ENCODE measurements around the gene FREY1. TPM values are rescaled to one million over a fixed set of nuclear protein-coding genes. Genes with fewer than 3 reads are reported as not detected.

Gene FREY1, protein sequence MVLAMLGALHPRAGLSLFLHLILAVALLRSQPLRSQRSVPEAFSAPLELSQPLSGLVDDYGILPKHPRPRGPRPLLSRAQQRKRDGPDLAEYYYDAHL
- not detected for total RNA-seq (ENCODE audit: insufficient read depth, low replicate concordance)

DNA sequence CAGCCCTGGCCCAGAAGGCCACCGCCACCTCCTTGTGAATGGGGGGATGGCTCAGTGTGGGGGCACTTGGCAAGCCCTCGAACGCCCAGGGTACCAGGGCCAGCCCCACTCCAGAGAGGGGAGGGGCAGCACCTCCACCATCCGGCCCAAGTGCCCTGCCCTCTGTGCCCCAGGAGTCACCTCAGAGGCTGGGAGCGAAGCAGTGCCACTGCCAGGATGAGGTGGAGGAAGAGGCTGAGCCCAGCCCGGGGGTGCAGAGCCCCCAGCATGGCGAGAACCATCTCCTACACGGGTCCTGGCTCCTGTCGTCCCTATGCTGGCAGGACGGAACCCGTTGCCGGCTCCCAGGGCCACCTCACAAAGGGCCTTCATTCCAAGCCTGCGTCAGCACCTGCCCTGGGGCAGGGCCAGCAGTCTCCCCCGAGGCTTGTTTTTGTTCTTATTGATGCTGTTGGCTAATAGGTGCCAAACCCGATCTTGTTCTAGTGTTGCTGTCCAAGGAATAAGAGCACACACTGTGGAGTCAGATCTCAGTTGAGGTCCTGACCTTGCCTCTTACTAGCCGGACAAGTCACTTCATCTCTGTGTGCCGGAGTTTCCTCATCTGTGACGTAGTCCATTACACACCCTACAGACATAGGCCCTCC, at the start of gene FREY1:
FREY1 (minus strand) TSS at position 307 of the 647 bp plus-strand sequence; CDS start at position 281, 26 bp downstream.
- DNase-seq (ENCODE audit: low spot score), result no peak

DNA sequence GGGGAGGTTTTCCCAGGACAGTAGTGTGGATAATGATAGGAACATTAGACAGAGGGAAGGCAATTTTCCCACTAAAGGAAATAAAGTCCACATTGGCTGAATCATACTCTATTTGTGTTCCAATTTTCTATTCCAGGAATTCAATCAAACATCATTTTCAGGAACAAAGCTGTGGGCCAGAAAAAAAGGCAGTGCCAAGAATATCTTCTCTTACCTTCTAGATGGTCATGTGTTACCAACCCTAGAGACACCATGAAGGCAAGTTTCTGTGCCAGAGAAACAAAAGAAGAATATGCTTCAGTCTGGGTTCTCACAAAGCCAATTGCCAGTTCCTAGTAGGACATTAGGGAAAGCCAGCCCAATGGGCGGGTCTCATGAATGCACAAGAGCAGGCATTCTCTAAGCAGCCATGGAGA, 42.9 kb upstream of the FREY1 start:
- no peak for DNase-seq (ENCODE audit: low spot score)

DNA sequence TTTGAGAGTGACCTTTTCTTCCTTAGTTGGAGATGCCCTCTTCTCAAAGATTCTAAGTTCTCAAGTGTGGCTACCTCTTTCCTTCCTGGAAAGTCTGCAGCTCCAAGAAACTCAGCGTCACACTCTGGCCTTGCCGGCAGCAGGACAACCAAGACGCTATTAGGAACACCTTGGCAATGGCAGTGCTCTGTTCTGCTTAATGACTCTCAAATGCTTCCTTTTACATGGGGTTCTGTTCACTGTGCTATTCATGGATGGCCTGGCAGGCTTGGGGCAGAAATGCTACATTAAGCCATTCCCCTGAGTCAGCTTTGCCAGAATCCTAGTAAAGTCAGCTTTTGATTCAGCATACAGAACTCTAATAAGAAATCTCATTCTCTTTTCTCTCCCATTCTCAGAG, 41.3 kb upstream of the FREY1 start:
- DNase-seq (ENCODE audit: low spot score), result peak; percentile 60

DNA sequence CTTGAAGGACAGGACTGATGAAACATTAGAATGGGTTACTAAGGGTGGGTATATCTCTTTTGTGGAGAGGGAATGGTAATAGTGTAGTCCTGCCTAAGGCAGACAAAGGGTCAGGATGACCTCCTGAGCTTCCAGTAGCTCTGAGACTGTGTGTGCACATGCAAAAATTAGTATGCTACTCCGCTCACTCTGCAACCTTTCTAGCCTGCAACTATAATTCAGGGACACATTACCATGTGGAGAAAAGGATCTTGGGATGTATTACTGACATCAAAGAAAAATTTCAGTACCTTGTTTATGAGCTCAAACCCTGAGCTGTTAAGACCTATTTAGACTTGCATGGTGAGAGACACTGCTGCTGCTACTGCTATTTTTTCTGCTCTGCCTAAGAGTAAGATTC, 40.8 kb upstream of the FREY1 start:
- DNase-seq (ENCODE audit: low spot score), result no peak

DNA sequence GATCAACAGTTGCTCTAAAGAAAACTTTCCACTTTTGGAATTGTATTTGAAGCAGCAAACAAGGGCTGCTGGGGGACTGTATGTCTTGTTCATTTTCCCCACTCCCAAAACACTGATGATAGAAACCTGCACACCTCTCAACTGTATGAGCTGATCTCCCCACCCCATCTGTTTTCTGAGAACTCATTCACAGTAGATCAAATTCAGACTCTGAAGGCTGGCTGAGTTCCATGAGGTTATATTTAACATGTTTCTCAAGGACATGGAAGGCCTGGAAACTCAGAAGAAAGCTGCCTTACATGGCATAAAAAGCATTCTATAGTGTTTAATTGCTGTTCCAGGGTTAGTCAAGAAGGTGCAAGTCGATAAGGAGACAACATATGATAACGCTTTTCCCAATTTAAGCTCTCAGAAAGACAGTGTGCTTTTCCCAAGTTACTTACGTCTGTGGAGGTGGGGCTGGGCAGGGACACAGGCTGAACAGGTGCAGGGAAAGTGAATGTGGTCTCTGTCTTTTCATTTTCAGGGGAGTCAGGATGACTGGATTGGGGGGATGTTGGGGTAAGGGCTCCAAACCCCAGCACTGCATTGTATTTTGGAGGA, 38.4 kb upstream of the FREY1 start:
- no peak for DNase-seq (ENCODE audit: low spot score)

DNA sequence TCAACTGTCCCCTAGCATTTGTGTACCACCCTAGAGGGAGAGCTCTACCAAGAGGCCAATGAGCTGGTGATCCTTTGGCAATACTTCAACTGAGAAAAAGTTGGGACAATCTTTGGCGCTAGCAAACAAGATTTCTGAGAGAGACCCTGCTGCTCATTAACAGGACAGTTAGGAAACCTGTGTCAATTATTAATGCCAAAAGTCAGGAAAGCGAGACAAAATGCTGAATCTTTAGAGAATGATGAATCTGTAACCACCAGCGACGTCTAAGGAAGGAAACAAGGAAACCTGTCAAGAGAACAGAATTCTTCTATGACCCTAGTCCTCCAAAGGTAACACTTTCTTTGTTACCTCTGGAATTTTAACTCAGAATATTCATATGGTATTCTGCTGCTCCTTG, 35.3 kb upstream of the FREY1 start:
- no peak for DNase-seq (ENCODE audit: low spot score)

DNA sequence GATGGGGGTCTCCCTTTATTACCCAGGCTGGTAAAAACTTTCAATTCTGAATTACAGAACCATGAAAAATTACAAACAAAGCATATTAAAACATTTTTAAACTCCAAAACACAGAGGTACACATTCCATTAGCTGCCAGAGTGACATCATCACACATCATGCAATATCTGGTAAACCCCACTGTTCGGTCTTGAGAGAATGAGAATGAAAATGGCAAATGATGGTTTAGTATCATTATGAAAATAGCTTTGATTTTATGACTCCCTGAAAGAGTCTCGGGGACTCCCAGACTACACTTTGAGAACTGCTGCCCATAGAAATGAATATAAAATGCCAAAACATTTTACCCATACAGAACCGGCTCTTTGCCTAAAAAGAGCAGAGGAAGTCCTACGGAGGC, 34.2 kb upstream of the FREY1 start:
- no peak for DNase-seq (ENCODE audit: low spot score)

DNA sequence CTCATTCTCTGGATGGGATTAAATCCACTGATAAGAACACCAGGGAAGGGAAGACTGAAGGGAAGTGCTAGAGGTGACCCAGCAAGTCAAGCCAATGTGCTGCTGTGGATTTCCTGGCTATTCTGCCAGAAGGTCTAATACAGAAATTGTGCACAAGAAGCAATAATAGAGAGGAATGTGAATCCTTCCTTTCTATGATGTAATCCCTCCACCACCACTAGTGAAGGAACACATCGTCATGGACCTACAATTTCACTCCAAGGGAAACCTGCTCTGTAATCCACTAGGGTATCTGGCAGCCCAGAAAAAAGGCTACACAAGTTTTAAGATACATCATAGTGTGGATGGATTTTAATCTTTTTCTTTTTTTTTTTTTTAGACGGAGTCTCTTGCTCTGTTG, 32.8 kb upstream of the FREY1 start:
- DNase-seq (ENCODE audit: low spot score), result no peak

DNA sequence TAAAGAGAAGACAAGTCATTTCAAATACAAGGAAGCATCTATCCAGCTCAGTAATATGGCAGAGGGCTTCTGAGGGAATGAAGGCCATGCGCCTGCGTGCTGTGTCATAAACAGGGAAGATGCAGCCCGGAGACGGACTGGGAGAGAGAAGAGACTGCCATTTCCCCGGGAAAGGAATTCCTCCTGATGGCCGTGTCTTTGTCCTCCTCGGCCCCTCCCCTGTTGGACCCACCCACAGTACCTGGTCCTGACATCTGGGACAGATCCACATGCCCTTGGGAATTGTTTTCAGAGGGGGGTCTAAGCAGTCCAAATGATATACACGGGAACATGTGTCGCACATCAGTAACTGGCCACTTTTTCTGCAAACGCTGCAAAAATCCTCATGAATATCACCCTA, 30.8 kb upstream of the FREY1 start:
- DNase-seq (ENCODE audit: low spot score), result no peak

DNA sequence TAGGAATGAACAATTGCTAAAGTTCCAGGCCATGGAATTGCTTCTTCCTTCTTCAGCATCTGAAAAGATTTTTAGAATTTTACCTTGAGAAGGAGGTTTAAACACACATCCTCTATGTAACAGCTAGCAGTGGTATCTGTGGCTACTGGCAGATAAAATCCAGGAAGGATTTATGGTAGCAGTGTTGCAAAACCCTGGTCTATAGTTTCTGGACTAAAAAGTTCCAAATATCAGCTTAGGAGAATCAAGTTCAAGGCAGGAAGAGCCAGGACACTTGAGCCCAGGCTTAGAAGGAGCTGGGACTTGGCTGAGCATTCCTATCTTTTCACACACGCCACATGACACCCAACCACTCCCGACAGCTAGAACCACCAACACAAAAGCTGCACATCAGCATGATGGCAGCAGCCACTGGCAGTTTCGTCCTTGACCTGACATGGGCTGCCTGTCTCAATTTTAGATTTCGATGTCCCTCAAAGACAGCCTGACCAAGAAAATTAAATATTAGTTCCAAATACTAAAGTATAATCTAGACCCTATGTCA, 29.5 kb upstream of the FREY1 start:
- DNase-seq (ENCODE audit: low spot score), result peak; percentile 89

DNA sequence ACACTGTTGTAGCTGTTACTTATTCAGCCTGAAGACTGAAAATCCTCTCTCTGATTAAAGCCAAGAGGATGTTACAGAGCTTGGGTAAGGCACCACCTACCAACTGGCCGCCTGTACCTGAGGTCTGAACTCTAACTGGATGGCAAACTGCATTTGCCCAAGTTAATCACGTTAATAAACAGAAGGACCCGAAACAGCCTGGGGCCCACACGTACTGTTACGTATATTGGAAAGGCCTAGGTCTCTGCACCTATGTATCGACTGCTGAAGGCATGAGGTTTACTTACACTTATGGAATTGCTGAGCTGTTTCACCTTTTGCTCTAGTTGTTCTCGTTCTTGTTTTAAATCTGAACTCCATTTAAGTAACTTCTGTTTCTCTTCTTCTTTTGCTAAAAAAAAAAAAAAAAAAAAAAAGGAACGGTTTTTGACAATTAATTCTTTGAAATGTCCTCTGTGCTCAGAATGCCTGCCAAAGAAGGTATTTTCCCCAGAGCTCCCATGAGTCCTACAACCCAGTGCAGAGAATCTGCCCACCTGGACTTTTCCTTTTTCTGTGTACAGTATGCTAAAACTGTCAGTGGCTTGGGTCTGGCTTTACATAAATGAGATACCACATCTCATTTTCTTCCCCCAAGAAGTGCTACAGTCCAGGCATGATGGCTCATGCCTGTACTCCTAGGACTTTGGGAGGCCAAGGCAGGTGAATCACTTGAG, 28.4 kb upstream of the FREY1 start:
- DNase-seq (ENCODE audit: low spot score), result no peak

DNA sequence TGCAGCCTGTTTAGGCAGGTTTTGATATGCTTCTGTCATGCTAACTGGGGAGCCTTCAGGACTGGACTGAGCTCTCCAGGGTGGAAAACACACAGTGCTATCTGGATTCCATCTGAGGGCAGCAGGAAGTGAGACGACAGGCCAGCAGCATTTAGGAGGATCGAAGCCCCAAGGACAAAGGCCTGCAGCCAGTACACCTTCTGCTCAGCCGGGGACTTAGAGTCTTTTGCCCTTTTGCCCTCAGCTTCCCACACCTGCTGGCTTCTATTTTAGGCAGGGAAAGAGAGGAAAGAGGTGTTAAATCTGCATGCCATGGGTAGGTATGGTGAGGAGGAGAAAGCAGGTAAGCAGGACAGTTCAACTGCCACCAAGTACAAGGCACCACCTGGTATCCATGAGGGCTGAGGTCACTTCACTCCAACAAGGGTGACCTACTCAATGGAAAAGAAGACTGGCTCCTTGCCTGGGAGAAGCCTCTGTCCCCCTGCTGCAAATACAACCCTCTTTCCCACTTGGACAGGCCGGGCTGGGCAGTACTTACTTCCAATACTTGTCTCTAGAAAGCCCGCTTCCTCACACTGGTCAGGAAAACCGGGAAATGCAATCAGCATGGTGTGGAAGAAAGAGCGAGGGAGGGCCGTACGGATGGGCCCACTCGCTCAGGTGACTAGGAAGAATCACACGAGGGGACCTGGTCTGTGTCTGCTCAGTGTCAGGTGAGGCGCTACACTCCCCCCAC, 27.7 kb upstream of the FREY1 start:
- DNase-seq (ENCODE audit: low spot score), result peak; percentile 45

DNA sequence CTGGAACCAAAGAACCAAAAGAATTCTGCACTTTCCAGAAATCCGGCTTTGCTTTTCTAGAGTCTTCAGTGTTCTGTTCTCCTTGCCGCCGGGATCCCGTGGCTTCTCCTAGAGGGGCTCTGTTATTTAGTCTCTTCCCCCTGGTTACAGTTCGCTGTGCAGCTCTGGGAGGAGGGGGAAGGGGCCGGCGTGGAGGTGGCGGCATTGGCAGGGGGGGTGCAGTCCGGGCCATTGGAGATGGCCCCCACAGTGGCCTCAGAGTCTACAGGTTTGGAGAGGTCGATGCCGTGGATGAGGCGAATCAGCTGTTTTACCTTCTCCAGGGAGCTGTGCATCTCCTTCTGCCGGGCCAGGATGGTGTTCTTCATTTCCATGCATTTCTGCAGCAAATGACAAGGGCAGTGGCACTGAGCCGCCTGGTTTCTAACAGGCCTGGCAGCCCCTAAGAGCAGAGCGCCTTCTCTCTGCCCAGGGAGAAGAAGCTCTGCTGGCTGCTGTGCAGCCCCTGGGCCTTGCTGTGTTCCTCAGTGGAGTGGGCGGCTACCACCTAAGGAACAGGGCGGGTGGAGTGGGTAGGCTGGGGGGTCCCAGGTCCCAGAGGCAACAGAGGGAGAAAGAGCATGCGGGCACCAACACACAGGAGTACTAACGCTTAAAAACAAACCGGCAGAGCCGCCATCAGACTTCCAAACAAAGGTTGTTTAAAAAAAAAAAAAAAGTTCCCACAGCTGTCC, 26.9 kb upstream of the FREY1 start:
- DNase-seq (ENCODE audit: low spot score), result no peak

DNA sequence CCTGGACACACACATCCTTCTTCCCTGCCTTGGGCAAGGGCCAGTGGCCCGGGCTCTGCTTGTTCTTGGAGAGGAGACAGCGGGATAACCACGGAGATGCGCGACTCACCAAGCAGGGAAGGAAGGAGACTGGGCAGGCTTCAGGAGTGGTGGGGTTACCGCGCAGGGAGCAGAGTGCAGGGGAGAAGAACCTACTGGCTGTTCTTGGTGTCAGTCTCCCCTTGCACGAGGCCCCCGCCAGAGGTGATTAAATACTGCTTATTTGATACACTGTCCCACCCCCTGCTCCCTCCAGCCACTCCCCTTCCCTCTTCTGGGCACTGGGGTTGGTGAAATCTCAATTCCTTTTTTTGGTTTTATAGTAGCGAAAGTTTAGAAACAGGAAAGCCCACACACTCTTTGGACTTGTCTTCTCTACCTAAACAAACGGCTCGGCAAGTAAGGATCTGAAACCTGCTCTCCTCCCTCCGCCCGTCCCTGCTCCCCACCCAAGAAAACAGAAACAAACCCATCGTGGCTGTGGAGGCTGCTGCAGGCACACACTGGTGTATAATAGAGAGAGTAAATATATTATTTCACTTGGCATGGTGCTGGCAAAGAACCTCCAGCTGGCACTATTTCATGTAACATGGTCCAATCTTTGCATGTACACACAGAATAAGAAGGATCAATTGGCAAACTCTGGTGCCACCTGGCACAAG, 26.2 kb upstream of the FREY1 start:
- no peak for DNase-seq (ENCODE audit: low spot score)

DNA sequence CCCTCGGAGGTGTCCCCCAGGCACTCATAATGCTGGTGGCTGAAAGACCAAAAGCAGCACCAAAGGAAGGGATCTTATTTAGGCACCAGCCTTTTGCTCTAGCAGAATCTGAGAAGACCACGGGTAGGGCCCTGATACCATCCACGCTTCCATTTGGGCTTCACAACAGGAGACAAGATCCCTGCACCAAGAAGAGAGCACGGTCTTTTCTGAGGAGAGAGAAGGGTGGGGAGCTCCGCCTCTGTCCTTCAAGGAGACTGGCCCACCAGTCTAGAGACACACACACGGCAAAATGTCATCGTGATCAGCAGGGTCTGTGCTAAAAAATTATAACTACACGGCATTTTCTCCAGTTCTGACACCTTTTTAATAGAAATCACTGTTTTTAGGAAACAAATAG, 25.1 kb upstream of the FREY1 start:
- DNase-seq (ENCODE audit: low spot score), result no peak

DNA sequence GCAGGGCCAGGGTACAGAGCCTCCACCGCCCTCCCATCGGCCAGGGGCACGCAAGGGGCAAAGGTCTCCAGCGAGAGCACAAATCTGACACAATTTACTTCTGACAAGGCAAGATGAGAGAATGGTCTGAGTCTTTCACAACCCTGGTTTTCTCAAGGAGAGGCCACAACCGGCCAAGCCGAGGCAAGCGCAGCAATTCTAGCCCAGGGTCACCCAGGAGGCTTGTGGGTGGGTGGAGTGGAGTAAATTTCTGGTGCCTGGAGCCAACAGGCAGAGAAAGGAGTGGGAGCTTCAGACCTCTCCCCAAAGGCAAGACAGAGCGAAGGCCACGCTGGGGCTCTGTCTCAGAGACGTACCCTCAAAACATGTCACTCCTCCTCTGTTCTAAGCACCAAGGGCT, 24.7 kb upstream of the FREY1 start:
- no peak for DNase-seq (ENCODE audit: low spot score)

DNA sequence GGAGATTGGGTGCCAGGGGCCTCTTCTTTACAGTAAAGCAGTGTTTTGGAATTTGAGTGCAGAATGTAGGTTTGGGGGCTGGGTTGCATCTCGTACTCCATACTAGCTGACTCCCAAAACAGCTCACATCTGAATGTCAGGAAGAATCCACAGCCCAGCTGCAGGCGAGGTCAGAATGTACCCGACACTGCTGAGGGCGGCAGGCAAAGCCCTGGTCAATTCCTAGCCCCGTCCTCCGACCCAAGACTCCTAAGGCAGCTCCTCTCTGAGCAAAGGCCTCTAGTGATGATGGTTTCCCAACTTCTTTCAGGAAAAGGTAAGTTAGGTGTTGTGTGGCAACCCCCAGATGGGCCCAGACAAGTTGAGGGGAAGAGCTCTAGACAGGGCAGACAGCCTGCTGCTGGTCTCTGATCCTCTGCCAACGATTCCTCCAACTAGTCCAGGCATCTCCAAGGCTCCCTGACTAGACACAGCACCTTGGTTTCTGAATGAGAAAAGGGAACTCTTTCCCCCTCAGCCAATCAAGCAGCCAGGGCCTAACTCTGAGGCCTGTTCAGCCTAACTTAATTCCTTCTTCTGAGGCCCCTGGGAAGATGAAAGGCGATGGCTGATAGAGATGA, 24.0 kb upstream of the FREY1 start:
- peak; percentile 80 for DNase-seq (ENCODE audit: low spot score)

DNA sequence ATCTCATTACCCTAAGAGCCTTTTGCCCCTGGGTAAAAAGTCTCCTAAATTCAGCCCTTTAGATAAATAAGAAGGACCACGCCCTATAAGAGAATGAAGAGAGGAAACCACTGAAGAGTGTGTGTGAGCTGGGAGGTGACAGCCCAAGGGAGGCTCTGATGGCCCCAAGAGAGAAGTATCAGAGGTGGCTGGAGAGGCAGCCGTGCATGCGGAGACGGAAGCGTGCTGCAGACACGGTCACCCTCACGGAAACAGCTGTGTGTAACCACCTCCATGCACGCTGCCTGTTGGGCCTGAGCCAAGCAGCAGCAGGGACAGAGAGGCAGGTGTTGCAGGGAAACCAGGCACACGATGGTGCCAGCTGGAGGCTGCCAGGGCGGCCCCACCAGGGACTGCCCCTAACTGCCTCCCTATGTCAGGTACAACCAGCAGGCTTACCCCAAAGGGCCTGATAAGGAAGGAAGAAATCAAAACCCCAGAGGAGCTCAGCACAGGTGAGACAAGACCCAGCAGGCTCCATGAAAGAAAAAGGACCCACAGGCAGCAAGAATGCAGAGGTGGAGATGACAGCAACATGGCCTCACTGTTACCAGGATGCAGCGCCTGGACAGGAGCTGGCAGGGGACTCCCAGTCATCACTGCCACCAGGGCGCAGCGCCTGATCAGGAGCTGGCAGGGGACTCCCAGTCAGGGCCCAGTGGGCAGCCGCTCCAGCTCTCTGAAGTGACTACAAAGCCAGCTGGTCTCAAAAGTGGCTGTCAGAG, 23.1 kb upstream of the FREY1 start:
- no peak for DNase-seq (ENCODE audit: low spot score)

DNA sequence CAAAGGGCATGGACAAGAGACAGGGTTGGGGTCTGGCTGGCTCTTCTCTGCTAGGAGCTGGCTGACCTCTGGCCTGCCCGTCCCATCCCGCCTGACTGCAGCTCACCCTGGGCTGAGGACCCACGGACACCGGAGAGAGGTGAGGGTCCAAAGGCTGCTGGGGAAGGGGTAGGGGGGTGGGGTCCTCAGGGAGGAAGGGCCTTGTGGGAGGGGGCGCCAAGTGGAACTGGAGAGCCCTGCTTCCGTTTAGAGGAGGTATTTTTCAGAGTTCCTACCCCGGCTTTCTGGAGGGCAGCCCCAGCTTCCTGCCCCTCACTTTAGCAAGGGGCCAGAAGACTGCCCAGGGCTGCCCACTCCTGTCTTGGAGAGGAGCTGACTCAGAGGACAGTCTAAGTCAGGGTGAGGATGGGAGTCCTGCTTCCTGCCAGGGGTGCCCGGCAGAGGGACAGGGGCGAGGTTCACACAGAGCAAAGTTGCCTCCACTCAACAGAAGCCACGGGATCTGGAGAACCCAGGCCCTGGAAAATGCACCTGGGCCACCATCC, 22.5 kb upstream of the FREY1 start:
- no peak for DNase-seq (ENCODE audit: low spot score)

Data from umbilical cord (tissue), 2 donors.